ENCODE results near the gene UBE2Z. TPM values are rescaled to one million over a fixed set of nuclear protein-coding genes. Genes with fewer than 3 reads are reported as not detected.

The UBE2Z gene
- 63.2 and 72.7 TPM in 2 replicates for total RNA-seq (2016; rRNA removed; fragmentation: Illumina TruSeq; extraction: Trizol)
- 6.5 and 8.6 TPM in 2 replicates for total RNA-seq (2016; cell fraction: cytosol; rRNA removed; fragmentation: Illumina TruSeq; extraction: Trizol; ENCODE audit: low read depth)
- 64.4 and 70.7 TPM in 2 replicates for total RNA-seq (2016; cell fraction: insoluble cytoplasmic fraction; rRNA removed; fragmentation: Illumina TruSeq; extraction: Trizol)
- total RNA-seq (2016; cell fraction: membrane; rRNA removed; fragmentation: Illumina TruSeq; extraction: Trizol), result 30.2 and 35.3 TPM in 2 replicates
- total RNA-seq (2016; cell fraction: nucleus; rRNA removed; fragmentation: Illumina TruSeq; extraction: Trizol), result 38.7 and 45.5 TPM in 2 replicates
- 114 and 122 TPM in 2 replicates for polyA plus RNA-seq (2011; rRNA removed)
- polyA plus RNA-seq (2011; cell fraction: cytosol; rRNA removed), result 89.4 and 105 TPM in 2 replicates
- 79.9 and 99.5 TPM in 2 replicates for polyA plus RNA-seq (2011; cell fraction: nucleus; rRNA removed)
- 66.2 and 67.5 TPM in 2 replicates for polyA plus RNA-seq (2012)
- 5.4 and 5.9 TPM in 2 replicates for polyA plus RNA-seq (2016; cell fraction: cytosol; fragmentation: Illumina TruSeq; extraction: Trizol; ENCODE audit: low read depth)
- 90.7 and 94.9 TPM in 2 replicates for polyA plus RNA-seq (2016; cell fraction: insoluble cytoplasmic fraction; fragmentation: Illumina TruSeq; extraction: Trizol; ENCODE audit: low read depth)
- polyA plus RNA-seq (2016; cell fraction: membrane; fragmentation: Illumina TruSeq; extraction: Trizol; ENCODE audit: low read depth), result 19.1 and 21.6 TPM in 2 replicates
- 66.3 and 76.8 TPM in 2 replicates for polyA plus RNA-seq (2016; cell fraction: nucleus; fragmentation: Illumina TruSeq; extraction: Trizol; ENCODE audit: insufficient read depth, low read depth)
- 157 and 173 TPM in 2 replicates for polyA minus RNA-seq (2011; rRNA and poly(A)+ RNA removed; ENCODE audit: low replicate concordance)
- polyA minus RNA-seq (2011; cell fraction: cytosol; rRNA and poly(A)+ RNA removed), result 69.7 and 82.5 TPM in 2 replicates
- 97.2 and 106 TPM in 2 replicates for polyA minus RNA-seq (2011; cell fraction: nucleus; rRNA and poly(A)+ RNA removed)
- Bru-seq, nascent RNA, result percentile 95 among the genes with signal in this experiment
- percentile 96 among the genes with signal in this experiment for BruChase-seq, experiment 1, labeled RNA remaining after a 6-hour chase
- BruChase-seq, experiment 2, labeled RNA remaining after a 2-hour chase, result percentile 97 among the genes with signal in this experiment
- long read RNA-seq, experiment 1, full-length matches to known transcripts, result 3 of 24 reads
- long read RNA-seq, experiment 1, partial matches to known transcripts, result 2 of 24 reads
- long read RNA-seq, experiment 1, other reads (novel, unspliced or antisense), result 19 of 24 reads
- long read RNA-seq, experiment 2, full-length matches to known transcripts, result 146 of 238 reads
- long read RNA-seq, experiment 2, partial matches to known transcripts, result 75 of 238 reads
- long read RNA-seq, experiment 2, other reads (novel, unspliced or antisense), result 17 of 238 reads

- H4K20me1 ChIP-seq (ENCODE audit: insufficient read depth, low read length), result peaks cover 31% of the 10 kb centered on the region
- BruUV-seq (replicated peaks), result no TSS peak
- peak within 1 kb of the TSS; percentile 89 for H3K9ac ChIP-seq (ENCODE audit: insufficient read depth, low read depth, low read length)
- ATAC-seq (peak; percentile 92), FAIRE-seq (peak; percentile 95), DNase-seq (ENCODE audit: low spot score) (peak; percentile 95)
- H3K79me2 ChIP-seq (ENCODE audit: insufficient read depth, low read length), result peaks cover 41% of the 10 kb centered on the region
- H2AFZ ChIP-seq (ENCODE audit: low read length), result peak within 1 kb of the TSS; percentile 24
- H3K4me1 ChIP-seq (ENCODE audit: insufficient read depth, low read length), result peaks cover 69% of the 10 kb centered on the region
- H3K36me3 ChIP-seq (replicated peaks in 1 of 2; ENCODE audit: control insufficient read depth in 1 of 2, insufficient read depth in 2 of 2, low read length in 2 of 2), result peaks cover 16 to 29% of the 10 kb centered on the region in 2 experiments
- peak within 1 kb of the TSS; percentile 92 for H3K4me2 ChIP-seq (ENCODE audit: low read depth, low read length)
- WGBS (ENCODE audit: low lambda C conversion rate), result 1% methylated on average over 52 of the region's 81 CpGs
- H3K27ac ChIP-seq (ENCODE audit: extremely low read length, insufficient read depth, low read length), result peak within 1 kb of the TSS; percentile 91
- H3K9me3 ChIP-seq (ENCODE audit: low read length), result no peaks in the 10 kb centered on the region
- H3K27me3 ChIP-seq (ENCODE audit: control insufficient read depth in 1 of 2, insufficient read depth in 2 of 2, low read length in 2 of 2), result no peaks in the 10 kb centered on the region; a peak in 1 of 5 replicates
- in situ Hi-C loops (cut with HindIII; ENCODE audit: extremely low pct_ligation_motif_present, low pct_unique_long_range_greater_than_20kb), result no loop called here
- ChIA-PET POLR2A (interaction anchor here (0.6 to 9.6 kb wide), 17 partner anchors 9 to 1439 kb away, joined by 3 to 194 read pairs (median 5); partner anchors contain the start of genes ATP5MC1, IGF2BP1 and SNF8), CTCF (ENCODE audit: low intra/inter-chr PET ratio, low total read pairs) (no interaction called here)
- intact Hi-C loops (cut with micrococcal nuclease; ENCODE audit: unreplicated experiment), result loop anchor here (1.0 kb wide), 1 partner anchor 16 kb away; the partner anchor contains the start of gene ATP5MC1
- H3K4me3 ChIP-seq (replicated peaks in 1 of 3; ENCODE audit: insufficient read depth in 1 of 3, low read depth in 2 of 3, low read length in 3 of 3), result peak within 1 kb of the TSS; percentile 82 to 97 (median 94)
- TF ChIP-seq DR1 (CRISPR knock-in tag; IDR thresholded peaks at IDR 0.05) (peak; percentile 93), NCOA5 (CRISPR knock-in tag; IDR thresholded peaks at IDR 0.05) (peak; percentile 47; the same call in 1 of the 2 replicates), SMAD9 (CRISPR knock-in tag; IDR thresholded peaks at IDR 0.05) (peak; percentile 89), THAP11 (CRISPR knock-in tag; IDR thresholded peaks at IDR 0.05) (peak; percentile 95), JUN (CRISPR knock-in tag; IDR thresholded peaks at IDR 0.05) (peak; percentile 79), GTF2F1 (IDR thresholded peaks at IDR 0.05; ENCODE audit: low read length) (peak; percentile 52; the same call in 1 of the 2 replicates), ZNF230 (CRISPR knock-in tag; IDR thresholded peaks at IDR 0.05) (peak; percentile 87; the same call in 1 of the 2 replicates), ZMYM4 (CRISPR knock-in tag; IDR thresholded peaks at IDR 0.05) (peak; percentile 94), XRCC5 (optimal IDR thresholded peaks at IDR 0.05; ENCODE audit: low read length) (peak; percentile 81), SYNCRIP (IDR thresholded peaks at IDR 0.05; ENCODE audit: insufficient read depth, low read depth, low read length) (no peak), YEATS4 (CRISPR knock-in tag; IDR thresholded peaks at IDR 0.05; ENCODE audit: borderline replicate concordance) (peak; percentile 99), PITX1 (CRISPR knock-in tag; IDR thresholded peaks at IDR 0.05) (no peak; the same call in none of the 2 replicates)
- TF ChIP-seq, protein P1, sequence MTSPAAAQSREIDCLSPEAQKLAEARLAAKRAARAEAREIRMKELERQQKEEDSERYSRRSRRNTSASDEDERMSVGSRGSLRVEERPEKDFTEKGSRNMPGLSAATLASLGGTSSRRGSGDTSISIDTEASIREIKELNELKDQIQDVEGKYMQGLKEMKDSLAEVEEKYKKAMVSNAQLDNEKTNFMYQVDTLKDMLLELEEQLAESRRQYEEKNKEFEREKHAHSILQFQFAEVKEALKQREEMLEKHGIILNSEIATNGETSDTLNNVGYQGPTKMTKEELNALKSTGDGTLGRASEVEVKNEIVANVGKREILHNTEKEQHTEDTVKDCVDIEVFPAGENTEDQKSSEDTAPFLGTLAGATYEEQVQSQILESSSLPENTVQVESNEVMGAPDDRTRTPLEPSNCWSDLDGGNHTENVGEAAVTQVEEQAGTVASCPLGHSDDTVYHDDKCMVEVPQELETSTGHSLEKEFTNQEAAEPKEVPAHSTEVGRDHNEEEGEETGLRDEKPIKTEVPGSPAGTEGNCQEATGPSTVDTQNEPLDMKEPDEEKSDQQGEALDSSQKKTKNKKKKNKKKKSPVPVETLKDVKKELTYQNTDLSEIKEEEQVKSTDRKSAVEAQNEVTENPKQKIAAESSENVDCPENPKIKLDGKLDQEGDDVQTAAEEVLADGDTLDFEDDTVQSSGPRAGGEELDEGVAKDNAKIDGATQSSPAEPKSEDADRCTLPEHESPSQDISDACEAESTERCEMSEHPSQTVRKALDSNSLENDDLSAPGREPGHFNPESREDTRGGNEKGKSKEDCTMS (CRISPR knock-in tag; conservative IDR thresholded peaks at IDR 0.05), result peak; percentile 85; the same call in 1 of the 2 replicates
- TF ChIP-seq, protein P2, sequence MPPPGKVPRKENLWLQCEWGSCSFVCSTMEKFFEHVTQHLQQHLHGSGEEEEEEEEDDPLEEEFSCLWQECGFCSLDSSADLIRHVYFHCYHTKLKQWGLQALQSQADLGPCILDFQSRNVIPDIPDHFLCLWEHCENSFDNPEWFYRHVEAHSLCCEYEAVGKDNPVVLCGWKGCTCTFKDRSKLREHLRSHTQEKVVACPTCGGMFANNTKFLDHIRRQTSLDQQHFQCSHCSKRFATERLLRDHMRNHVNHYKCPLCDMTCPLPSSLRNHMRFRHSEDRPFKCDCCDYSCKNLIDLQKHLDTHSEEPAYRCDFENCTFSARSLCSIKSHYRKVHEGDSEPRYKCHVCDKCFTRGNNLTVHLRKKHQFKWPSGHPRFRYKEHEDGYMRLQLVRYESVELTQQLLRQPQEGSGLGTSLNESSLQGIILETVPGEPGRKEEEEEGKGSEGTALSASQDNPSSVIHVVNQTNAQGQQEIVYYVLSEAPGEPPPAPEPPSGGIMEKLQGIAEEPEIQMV (CRISPR knock-in tag; IDR thresholded peaks at IDR 0.05; ENCODE audit: low read depth), result peak; percentile 89
These were observed at the start of gene UBE2Z for GRCh38 chr17:48908047-48908843. Gene UBE2Z (plus strand): TSS chr17:48908407. CDS start chr17:48908504, 97 bp downstream.

Data from HepG2 (cell line).